GM12892 (cell line): ENCODE data around the gene ATP8A2.

Source experiments
- DNase-seq: peaks from one replicate; pipeline ENCODE4 v3.0.0; 2011; ENCODE audit not compliant: insufficient read length
- FAIRE-seq: peaks from 2 replicates; lab custom pipeline; 2011; peaks lifted over from hg19 to GRCh38; lab: Jason Lieb, UNC
- POLR2A ChIP-seq: IDR thresholded peaks from 2 replicates; pipeline ENCODE4 v1.6.1; 2011; ENCODE audit warnings: low read depth, low read length, control low read depth
- POLR2AphosphoS5 ChIP-seq: IDR thresholded peaks from 2 replicates; pipeline ENCODE4 v1.6.1; 2011; ENCODE audit warnings: low read depth, low read length, control low read depth
- TAF1 ChIP-seq: IDR thresholded peaks from 2 replicates; pipeline ENCODE4 v1.6.1; 2011; ENCODE audit warnings: low read depth, mild to moderate bottlenecking, control low read depth, low read length, borderline replicate concordance

The ATP8A2 gene

GRCh38 chr13:25882466-25883357, 510.9 kb downstream of the ATP8A2 start:
- FAIRE-seq (no peak), DNase-seq (no peak)
- no peak for TF ChIP-seq POLR2AphosphoS5

GRCh38 chr13:25885418-25885817, 513.6 kb downstream of the ATP8A2 start:
- no peak for TF ChIP-seq POLR2A
- TF ChIP-seq TAF1: no peak
- FAIRE-seq (no peak), DNase-seq (no peak)

- TF ChIP-seq POLR2A (no peak), POLR2AphosphoS5 (no peak), TAF1 (no peak)
- DNase-seq (no peak), FAIRE-seq (peak; percentile 27)
These were observed 514.9 kb downstream of the ATP8A2 start for GRCh38 chr13:25886438-25887214.

- no peak for DNase-seq
- FAIRE-seq: no peak
- no peak for TF ChIP-seq POLR2A
These were observed 516.3 kb downstream of the ATP8A2 start for GRCh38 chr13:25887962-25888655.

GRCh38 chr13:25890671-25891212, 519.0 kb downstream of the ATP8A2 start:
- no peak for FAIRE-seq
- DNase-seq: no peak
- no peak for TF ChIP-seq POLR2AphosphoS5
- no peak for TF ChIP-seq TAF1

GRCh38 chr13:25898991-25899390, 527.2 kb downstream of the ATP8A2 start:
- no peak for TF ChIP-seq TAF1
- TF ChIP-seq POLR2AphosphoS5: no peak
- TF ChIP-seq POLR2A: no peak
- no peak for FAIRE-seq
- no peak for DNase-seq

GRCh38 chr13:25899464-25899863, 527.7 kb downstream of the ATP8A2 start:
- DNase-seq (no peak), FAIRE-seq (no peak)
- TF ChIP-seq TAF1: no peak
- TF ChIP-seq POLR2A: no peak
- TF ChIP-seq POLR2AphosphoS5: no peak

- no peak for FAIRE-seq
- no peak for DNase-seq
- no peak for TF ChIP-seq POLR2AphosphoS5
- no peak for TF ChIP-seq TAF1
- no peak for TF ChIP-seq POLR2A
These were observed 528.2 kb downstream of the ATP8A2 start for GRCh38 chr13:25899952-25900351.

GRCh38 chr13:25901460-25902376, 529.9 kb downstream of the ATP8A2 start:
- DNase-seq (no peak), FAIRE-seq (peak; percentile 57)
- TF ChIP-seq POLR2AphosphoS5 (no peak), POLR2A (no peak), TAF1 (no peak)

- FAIRE-seq (no peak), DNase-seq (no peak)
- TF ChIP-seq POLR2AphosphoS5: no peak
- no peak for TF ChIP-seq POLR2A
- no peak for TF ChIP-seq TAF1
These were observed 530.7 kb downstream of the ATP8A2 start for GRCh38 chr13:25902455-25902854.
